HCT116 (cell line): ENCODE measurements around the gene PRR14L. TPM values are rescaled to one million over a fixed set of nuclear protein-coding genes. Genes with fewer than 3 reads are reported as not detected.

Experiments used
- ATAC-seq: fragments of 200-7000 bp; cut with Tn5 transposase; 2 replicates; pipeline ENCODE4 v1.9.1; 2020; ENCODE audit warnings: mild to moderate bottlenecking, moderate library complexity
- BruUV-seq: library from RNA; stranded (reverse); fragments of 400-500 nt; replicated peaks from 2 replicates; lab custom pipeline; 2021; lab: Mats Ljungman, UMichigan
- CTCF ChIA-PET: fragments of 300-600 bp; sonication (Branson Sonifier 250); formaldehyde crosslinking; loops from one replicate; lab custom pipeline; 2021; ENCODE audit warnings: antibody characterized with exemption; lab: Charles Lee
- POLR2A ChIA-PET: fragments of 300-600, 350-600 bp; sonication (Branson Sonifier 250); formaldehyde crosslinking; loops from one replicate; lab custom pipeline; 2021; ENCODE audit warnings: antibody characterized with exemption; lab: Charles Lee
- RAD21 ChIA-PET, 2 experiments: fragments of 300-600 bp; sonication (Branson Sonifier 250); formaldehyde crosslinking; loops; one replicate each; lab custom pipeline; 2023; ENCODE audit warnings: low total read pairs in 2 of 2; ENCODE audit not compliant: uncharacterized antibody in 2 of 2, unreplicated experiment in 2 of 2, low non-redundant PET in 1 of 2; lab: Charles Lee
- DNase-seq: peaks from one replicate; pipeline ENCODE4 v3.0.0-alpha.2; 2010; ENCODE audit warnings: low read depth, low spot score
- H2AFZ ChIP-seq: fragments of 200-600 bp; shearing (Covaris generic), sonication (generic); 2 replicates; pipeline ENCODE4 v1.6.1; 2017; ENCODE audit warnings: low read depth, mixed run types, mixed read lengths, antibody characterized with exemption, low read length; ENCODE audit not compliant: poor library complexity, severe bottlenecking
- H3K27ac ChIP-seq: 2 replicates; pipeline ENCODE4 v1.5.1; 2012; ENCODE audit warnings: low read depth, low read length
- H3K27me3 ChIP-seq: fragments of 200-600 bp; sonication (generic); 2 replicates; pipeline ENCODE4 v1.6.1; 2016; ENCODE audit warnings: mixed run types, low read length, mixed read lengths; ENCODE audit not compliant: insufficient read depth
- H3K36me3 ChIP-seq, 2 experiments: fragments of 200-500 bp in 1 of 2; fragments of 200-600 bp in 1 of 2; sonication (Bioruptor generic) in 1 of 2; sonication (generic) in 1 of 2; 2 replicates each; pipeline versions ENCODE4 v1.5.1 to v1.6.1; 2014 to 2016; ENCODE audit warnings: low read length in 2 of 2, inconsistent platforms in 1 of 2, mixed read lengths in 1 of 2, mixed run types in 1 of 2; ENCODE audit not compliant: insufficient read depth in 2 of 2, control insufficient read depth in 1 of 2
- H3K4me1 ChIP-seq, 2 experiments: fragments of 200-600 bp in 1 of 2; sonication (generic) in 1 of 2; 2 replicates each; pipeline versions ENCODE4 v1.5.1 to v1.6.1; 2012 to 2017; ENCODE audit warnings: low read length in 2 of 2, inconsistent platforms in 1 of 2, mild to moderate bottlenecking in 1 of 2, mixed read lengths in 1 of 2, mixed run types in 1 of 2, moderate library complexity in 1 of 2; ENCODE audit not compliant: insufficient read depth in 2 of 2, control insufficient read depth in 1 of 2
- H3K4me2 ChIP-seq: fragments of 200-600 bp; sonication (generic); 2 replicates; pipeline ENCODE4 v1.6.1; 2017; ENCODE audit warnings: mixed run types, low read length, mixed read lengths
- H3K4me3 ChIP-seq, 2 experiments: fragments of 200-600 bp in 1 of 2; sonication (generic) in 1 of 2; replicated peaks in 1 of 2; 2 replicates each; pipeline ENCODE4 v1.5.1; 2011 to 2016; ENCODE audit warnings: low read length in 2 of 2, control low read depth in 1 of 2, low read depth in 1 of 2, mild to moderate bottlenecking in 1 of 2, mixed read lengths in 1 of 2, mixed run types in 1 of 2
- H3K79me2 ChIP-seq: fragments of 200-600 bp; sonication (generic); 2 replicates; pipeline ENCODE4 v1.6.1; 2017; ENCODE audit warnings: mild to moderate bottlenecking, mixed run types, low read length, moderate library complexity, mixed read lengths; ENCODE audit not compliant: insufficient read depth
- H3K9ac ChIP-seq: fragments of 200-600 bp; sonication (generic); 2 replicates; pipeline ENCODE4 v1.6.1; 2016; ENCODE audit warnings: low read length, mixed read lengths
- H3K9me2 ChIP-seq: fragments of 200-600 bp; sonication (generic), shearing (Covaris generic); 2 replicates; pipeline ENCODE4 v1.6.1; 2017; ENCODE audit warnings: mixed run types, mild to moderate bottlenecking, moderate library complexity; ENCODE audit not compliant: insufficient read depth
- H3K9me3 ChIP-seq, 2 experiments: fragments of 200-500 bp in 1 of 2; fragments of 200-600 bp in 1 of 2; sonication (Bioruptor generic) in 1 of 2; sonication (generic) in 1 of 2; 2 replicates each; pipeline ENCODE4 v1.6.1; 2014 to 2017; ENCODE audit warnings: low read length in 2 of 2, mixed read lengths in 2 of 2, inconsistent platforms in 1 of 2, low read depth in 1 of 2, mild to moderate bottlenecking in 1 of 2, mixed run types in 1 of 2, moderate library complexity in 1 of 2; ENCODE audit not compliant: control insufficient read depth in 1 of 2, insufficient read depth in 1 of 2
- H4K20me1 ChIP-seq: fragments of 200-600 bp; sonication (generic), shearing (Covaris generic); 2 replicates; pipeline ENCODE4 v1.6.1; 2017; ENCODE audit warnings: mixed run types, mild to moderate bottlenecking, moderate library complexity; ENCODE audit not compliant: insufficient read depth
- CBX3 ChIP-seq: IDR thresholded peaks from 2 replicates; pipeline ENCODE4 v1.6.1; 2012; ENCODE audit warnings: low read depth
- CEBPB ChIP-seq: IDR thresholded peaks from 2 replicates; pipeline ENCODE4 v1.6.1; 2012; ENCODE audit warnings: low read depth
- EGR1 ChIP-seq: IDR thresholded peaks from 2 replicates; pipeline ENCODE4 v1.6.1; 2012; ENCODE audit warnings: low read depth
- ELF1 ChIP-seq: IDR thresholded peaks from 2 replicates; pipeline ENCODE4 v1.6.1; 2012; ENCODE audit warnings: low read depth, borderline replicate concordance
- EZH2 ChIP-seq: fragments of 200-600 bp; sonication (generic); IDR thresholded peaks from 2 replicates; pipeline ENCODE4 v1.6.1; 2017; ENCODE audit warnings: antibody characterized with exemption, mixed run types
- EZH2phosphoT487 ChIP-seq: fragments of 200-600 bp; IDR thresholded peaks from 2 replicates; pipeline ENCODE4 v1.6.1; 2018; ENCODE audit warnings: antibody characterized with exemption, borderline replicate concordance
- FOSL1 ChIP-seq: IDR thresholded peaks from 2 replicates; pipeline ENCODE4 v1.6.1; 2012; ENCODE audit warnings: low read depth
- JUND ChIP-seq: IDR thresholded peaks from 2 replicates; pipeline ENCODE4 v1.6.1; 2012
- POLR2A ChIP-seq: IDR thresholded peaks from 2 replicates; pipeline ENCODE4 v1.7.0; 2011; ENCODE audit warnings: borderline replicate concordance; ENCODE audit not compliant: insufficient read depth, insufficient read length; ENCODE audit errors: extremely low read depth
- POLR2AphosphoS5 ChIP-seq: IDR thresholded peaks from 2 replicates; pipeline ENCODE4 v1.6.1; 2011; ENCODE audit warnings: mild to moderate bottlenecking, low read depth, low read length, moderate library complexity
- RAD21 ChIP-seq: IDR thresholded peaks from 2 replicates; pipeline ENCODE4 v1.6.1; 2012; ENCODE audit warnings: low read depth, mild to moderate bottlenecking
- SIN3A ChIP-seq: IDR thresholded peaks from 2 replicates; pipeline ENCODE4 v1.6.1; 2012; ENCODE audit warnings: low read depth
- SP1 ChIP-seq: IDR thresholded peaks from 2 replicates; pipeline ENCODE4 v1.6.1; 2012; ENCODE audit warnings: low read depth
- SRF ChIP-seq: IDR thresholded peaks from 2 replicates; pipeline ENCODE4 v1.6.1; 2012; ENCODE audit warnings: low read depth
- TCF7L2 ChIP-seq: IDR thresholded peaks from 2 replicates; pipeline ENCODE4 v1.7.0; 2011; ENCODE audit warnings: borderline replicate concordance, inconsistent platforms; ENCODE audit not compliant: insufficient read depth, insufficient read length; ENCODE audit errors: extremely low read depth
- ZFX ChIP-seq: fragments of 450-650 bp; IDR thresholded peaks from 2 replicates; pipeline ENCODE4 v1.6.1; 2017
- intact Hi-C: fragments of 100-400 bp; cut with micrococcal nuclease; formaldehyde crosslinking; loops from 2 replicates; pipeline ENCODE4 v1.10.0; 2022
- total RNA-seq: library from RNA; stranded (reverse); gene quantifications from one replicate; pipeline ENCODE4 v1.2.1, GENCODE V29; 2021; ENCODE audit not compliant: unreplicated experiment
- TF ChIP-seq, protein P1 (sequence below): IDR thresholded peaks from 2 replicates; pipeline ENCODE4 v1.6.1; 2011; ENCODE audit warnings: mild to moderate bottlenecking, low read length, moderate library complexity; ENCODE audit not compliant: insufficient replicate concordance; ENCODE audit errors: extremely low read depth
- TF ChIP-seq, protein P2 (sequence below): IDR thresholded peaks from 2 replicates; pipeline ENCODE4 v1.6.1; 2012; ENCODE audit warnings: low read depth
- TF ChIP-seq, protein P3 (sequence below), 3 experiments: fragments of 200-600 bp in 1 of 3; sonication (generic) in 1 of 3; IDR thresholded peaks in 2 of 3; conservative IDR thresholded peaks in 1 of 3; 2 replicates each; pipeline ENCODE4 v1.5.1; 2012 to 2017; ENCODE audit warnings: low read depth in 2 of 3, low read length in 2 of 3, antibody characterized with exemption in 1 of 3, borderline replicate concordance in 1 of 3, control low read depth in 1 of 3, mild to moderate bottlenecking in 1 of 3, mixed read lengths in 1 of 3, mixed run types in 1 of 3, moderate library complexity in 1 of 3; ENCODE audit not compliant: insufficient read depth in 1 of 3
- TF ChIP-seq, protein P4 (sequence below): IDR thresholded peaks from 2 replicates; pipeline ENCODE4 v1.6.1; 2012

PRR14L gene
- total RNA-seq, 1 experiment from 2014 or later, result 61.5 TPM

DNA sequence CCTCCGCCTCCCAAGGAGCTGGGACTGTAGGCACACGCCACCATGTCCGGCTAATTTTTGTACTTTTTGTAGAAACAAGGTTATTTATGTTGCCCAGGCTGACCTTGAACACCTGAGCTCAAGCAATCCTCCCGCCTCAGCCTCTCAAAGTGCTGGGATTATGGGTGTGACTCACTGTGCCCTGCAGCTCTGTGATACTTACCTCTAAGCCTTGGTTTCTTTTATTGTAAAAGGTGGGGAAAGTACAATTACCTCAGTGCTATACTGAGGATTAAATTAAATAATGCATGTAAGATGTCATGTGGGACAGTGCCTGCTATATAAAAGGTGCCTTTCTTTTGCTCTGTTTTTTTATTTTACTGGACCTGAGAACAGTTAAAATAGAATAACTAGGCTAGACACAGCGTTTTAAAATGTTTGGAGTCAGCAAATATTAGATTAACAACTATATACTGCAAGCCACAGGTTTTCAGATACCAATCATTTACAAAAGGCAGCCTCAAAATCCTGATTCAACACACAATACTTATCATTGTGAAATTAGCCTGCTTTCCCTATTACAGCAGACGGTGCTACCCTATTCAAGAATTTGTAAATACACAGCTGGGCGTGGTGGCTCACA lies 30.0 kb downstream of the PRR14L start:
- POLR2A ChIA-PET, result no interaction called here
- intact Hi-C loops, result no loop called here
- Histone ChIP-seq H3K9ac (no peak overlapping the region), H3K27me3 (no peaks in the 10 kb centered on the region), H4K20me1 (no peaks in the 10 kb centered on the region), H3K79me2 (peaks cover 48% of the 10 kb centered on the region; the same call in 1 of the 2 replicates), H2AFZ (no peak overlapping the region), H3K9me2 (no peaks in the 10 kb centered on the region), H3K4me1 (no peaks in the 10 kb centered on the region), H3K4me2 (no peak overlapping the region), H3K36me3 (peaks cover 42 to 49% of the 10 kb centered on the region in 2 experiments), H3K9me3 (no peaks in the 10 kb centered on the region), H3K27ac (no peak overlapping the region), H3K4me3 (no peak overlapping the region)
- RAD21 ChIA-PET, result no interaction called here
- TF ChIP-seq CEBPB, result no peak
- no peak for TF ChIP-seq POLR2A
- no peak for TF ChIP-seq CBX3
- no peak for TF ChIP-seq SRF
- no peak for TF ChIP-seq EGR1
- TF ChIP-seq, protein P1, sequence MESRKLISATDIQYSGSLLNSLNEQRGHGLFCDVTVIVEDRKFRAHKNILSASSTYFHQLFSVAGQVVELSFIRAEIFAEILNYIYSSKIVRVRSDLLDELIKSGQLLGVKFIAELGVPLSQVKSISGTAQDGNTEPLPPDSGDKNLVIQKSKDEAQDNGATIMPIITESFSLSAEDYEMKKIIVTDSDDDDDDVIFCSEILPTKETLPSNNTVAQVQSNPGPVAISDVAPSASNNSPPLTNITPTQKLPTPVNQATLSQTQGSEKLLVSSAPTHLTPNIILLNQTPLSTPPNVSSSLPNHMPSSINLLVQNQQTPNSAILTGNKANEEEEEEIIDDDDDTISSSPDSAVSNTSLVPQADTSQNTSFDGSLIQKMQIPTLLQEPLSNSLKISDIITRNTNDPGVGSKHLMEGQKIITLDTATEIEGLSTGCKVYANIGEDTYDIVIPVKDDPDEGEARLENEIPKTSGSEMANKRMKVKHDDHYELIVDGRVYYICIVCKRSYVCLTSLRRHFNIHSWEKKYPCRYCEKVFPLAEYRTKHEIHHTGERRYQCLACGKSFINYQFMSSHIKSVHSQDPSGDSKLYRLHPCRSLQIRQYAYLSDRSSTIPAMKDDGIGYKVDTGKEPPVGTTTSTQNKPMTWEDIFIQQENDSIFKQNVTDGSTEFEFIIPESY, result no peak
- no peak for TF ChIP-seq RAD21
- TF ChIP-seq, protein P2, sequence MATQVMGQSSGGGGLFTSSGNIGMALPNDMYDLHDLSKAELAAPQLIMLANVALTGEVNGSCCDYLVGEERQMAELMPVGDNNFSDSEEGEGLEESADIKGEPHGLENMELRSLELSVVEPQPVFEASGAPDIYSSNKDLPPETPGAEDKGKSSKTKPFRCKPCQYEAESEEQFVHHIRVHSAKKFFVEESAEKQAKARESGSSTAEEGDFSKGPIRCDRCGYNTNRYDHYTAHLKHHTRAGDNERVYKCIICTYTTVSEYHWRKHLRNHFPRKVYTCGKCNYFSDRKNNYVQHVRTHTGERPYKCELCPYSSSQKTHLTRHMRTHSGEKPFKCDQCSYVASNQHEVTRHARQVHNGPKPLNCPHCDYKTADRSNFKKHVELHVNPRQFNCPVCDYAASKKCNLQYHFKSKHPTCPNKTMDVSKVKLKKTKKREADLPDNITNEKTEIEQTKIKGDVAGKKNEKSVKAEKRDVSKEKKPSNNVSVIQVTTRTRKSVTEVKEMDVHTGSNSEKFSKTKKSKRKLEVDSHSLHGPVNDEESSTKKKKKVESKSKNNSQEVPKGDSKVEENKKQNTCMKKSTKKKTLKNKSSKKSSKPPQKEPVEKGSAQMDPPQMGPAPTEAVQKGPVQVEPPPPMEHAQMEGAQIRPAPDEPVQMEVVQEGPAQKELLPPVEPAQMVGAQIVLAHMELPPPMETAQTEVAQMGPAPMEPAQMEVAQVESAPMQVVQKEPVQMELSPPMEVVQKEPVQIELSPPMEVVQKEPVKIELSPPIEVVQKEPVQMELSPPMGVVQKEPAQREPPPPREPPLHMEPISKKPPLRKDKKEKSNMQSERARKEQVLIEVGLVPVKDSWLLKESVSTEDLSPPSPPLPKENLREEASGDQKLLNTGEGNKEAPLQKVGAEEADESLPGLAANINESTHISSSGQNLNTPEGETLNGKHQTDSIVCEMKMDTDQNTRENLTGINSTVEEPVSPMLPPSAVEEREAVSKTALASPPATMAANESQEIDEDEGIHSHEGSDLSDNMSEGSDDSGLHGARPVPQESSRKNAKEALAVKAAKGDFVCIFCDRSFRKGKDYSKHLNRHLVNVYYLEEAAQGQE, result no peak
- no peak for TF ChIP-seq EZH2phosphoT487
- TF ChIP-seq, protein P3, sequence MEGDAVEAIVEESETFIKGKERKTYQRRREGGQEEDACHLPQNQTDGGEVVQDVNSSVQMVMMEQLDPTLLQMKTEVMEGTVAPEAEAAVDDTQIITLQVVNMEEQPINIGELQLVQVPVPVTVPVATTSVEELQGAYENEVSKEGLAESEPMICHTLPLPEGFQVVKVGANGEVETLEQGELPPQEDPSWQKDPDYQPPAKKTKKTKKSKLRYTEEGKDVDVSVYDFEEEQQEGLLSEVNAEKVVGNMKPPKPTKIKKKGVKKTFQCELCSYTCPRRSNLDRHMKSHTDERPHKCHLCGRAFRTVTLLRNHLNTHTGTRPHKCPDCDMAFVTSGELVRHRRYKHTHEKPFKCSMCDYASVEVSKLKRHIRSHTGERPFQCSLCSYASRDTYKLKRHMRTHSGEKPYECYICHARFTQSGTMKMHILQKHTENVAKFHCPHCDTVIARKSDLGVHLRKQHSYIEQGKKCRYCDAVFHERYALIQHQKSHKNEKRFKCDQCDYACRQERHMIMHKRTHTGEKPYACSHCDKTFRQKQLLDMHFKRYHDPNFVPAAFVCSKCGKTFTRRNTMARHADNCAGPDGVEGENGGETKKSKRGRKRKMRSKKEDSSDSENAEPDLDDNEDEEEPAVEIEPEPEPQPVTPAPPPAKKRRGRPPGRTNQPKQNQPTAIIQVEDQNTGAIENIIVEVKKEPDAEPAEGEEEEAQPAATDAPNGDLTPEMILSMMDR (IDR thresholded peaks at IDR 0.05 in 2 of 3, conservative IDR thresholded peaks at IDR 0.05 in 1 of 3; ENCODE audit: borderline replicate concordance in 1 of 3, insufficient read depth in 1 of 3, low read depth in 2 of 3, low read length in 2 of 3), result no peak
- TF ChIP-seq SP1, result no peak
- TF ChIP-seq, protein P4, sequence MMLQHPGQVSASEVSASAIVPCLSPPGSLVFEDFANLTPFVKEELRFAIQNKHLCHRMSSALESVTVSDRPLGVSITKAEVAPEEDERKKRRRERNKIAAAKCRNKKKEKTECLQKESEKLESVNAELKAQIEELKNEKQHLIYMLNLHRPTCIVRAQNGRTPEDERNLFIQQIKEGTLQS, result no peak
- no peak for TF ChIP-seq JUND
- TF ChIP-seq FOSL1, result no peak
- no peak for TF ChIP-seq SIN3A
- no peak for TF ChIP-seq POLR2AphosphoS5
- TF ChIP-seq TCF7L2, result no peak
- TF ChIP-seq ZFX, result no peak
- TF ChIP-seq ELF1, result no peak
- TF ChIP-seq EZH2, result no peak
- CTCF ChIA-PET, result no interaction called here
- DNase-seq (no peak), ATAC-seq (no peak)
- no TSS peak for BruUV-seq
